Measurements from ENCODE around the gene MS4A4A. TPM values are rescaled to one million over a fixed set of nuclear protein-coding genes. Genes with fewer than 3 reads are reported as not detected.
A peak's percentile ranks its signal among the peaks of the same experiment; 100 is the strongest.

Gene MS4A4A
- total RNA-seq, 4 donors from 2014 or later: 12.3 to 64.6 (median 19.3) TPM

GRCh38 chr11:60336767-60337391 lies 56.4 kb downstream of the MS4A4A start:
- Histone ChIP-seq H3K36me3 (no peaks in the 10 kb centered on the region), H3K4me3 (no peak overlapping the region), H3K27ac (replicated peaks in 1 of 4) (no peak overlapping the region), H3K4me1 (no peaks in the 10 kb centered on the region), H3K9me3 (no peaks in the 10 kb centered on the region), H3K27me3 (no peaks in the 10 kb centered on the region)
- WGBS: 90% methylated on average over 7 of the region's 7 CpGs
- intact Hi-C loops (cut with DNase I): no loop called here
- no peak for DNase-seq (ENCODE audit: extremely low spot score)
- TF ChIP-seq CTCF (IDR thresholded peaks at IDR 0.05) (no peak), EP300 (IDR thresholded peaks at IDR 0.05) (no peak), POLR2A (IDR thresholded peaks at IDR 0.05; ENCODE audit: low read depth) (no peak), POLR2AphosphoS5 (IDR thresholded peaks at IDR 0.05) (no peak)

- Histone ChIP-seq H3K27me3 (peaks cover 0 to 9% (median 0%) of the 10 kb centered on the region in 4 donors), H3K9me3 (no peaks in the 10 kb centered on the region), H3K36me3 (no peaks in the 10 kb centered on the region), H3K4me1 (no peaks in the 10 kb centered on the region), H3K4me3 (no peak overlapping the region), H3K27ac (replicated peaks in 1 of 4) (no peak overlapping the region)
- intact Hi-C loops (cut with DNase I): no loop called here
- DNase-seq (ENCODE audit: extremely low spot score): no peak
- WGBS: 58% methylated on average over 2 of the region's 2 CpGs
- TF ChIP-seq POLR2AphosphoS5 (IDR thresholded peaks at IDR 0.05) (no peak), POLR2A (IDR thresholded peaks at IDR 0.05; ENCODE audit: low read depth) (no peak), EP300 (IDR thresholded peaks at IDR 0.05) (no peak), CTCF (IDR thresholded peaks at IDR 0.05) (no peak)
These were observed 57.6 kb downstream of the MS4A4A start for GRCh38 chr11:60338053-60338452.

GRCh38 chr11:60339356-60339755 lies 58.9 kb downstream of the MS4A4A start:
- no peak for DNase-seq (ENCODE audit: extremely low spot score)
- WGBS: 55% methylated on average over 3 of the region's 3 CpGs
- intact Hi-C loops (cut with DNase I): no loop called here
- Histone ChIP-seq H3K4me3 (no peak overlapping the region), H3K4me1 (no peaks in the 10 kb centered on the region), H3K27ac (replicated peaks in 1 of 4) (no peak overlapping the region), H3K36me3 (no peaks in the 10 kb centered on the region), H3K9me3 (no peaks in the 10 kb centered on the region), H3K27me3 (peaks cover 0 to 9% (median 0%) of the 10 kb centered on the region in 4 donors)
- TF ChIP-seq POLR2AphosphoS5 (IDR thresholded peaks at IDR 0.05) (no peak), CTCF (IDR thresholded peaks at IDR 0.05) (no peak), POLR2A (IDR thresholded peaks at IDR 0.05; ENCODE audit: low read depth) (no peak), EP300 (IDR thresholded peaks at IDR 0.05) (no peak)

- Histone ChIP-seq H3K27me3 (peaks cover 0 to 9% (median 0%) of the 10 kb centered on the region in 4 donors), H3K36me3 (no peaks in the 10 kb centered on the region), H3K4me1 (no peaks in the 10 kb centered on the region), H3K27ac (replicated peaks in 1 of 4) (no peak overlapping the region), H3K4me3 (no peak overlapping the region), H3K9me3 (no peaks in the 10 kb centered on the region)
- TF ChIP-seq CTCF (IDR thresholded peaks at IDR 0.05) (peak in 1 of 3 experiments; percentile 40), EP300 (IDR thresholded peaks at IDR 0.05) (no peak)
- no peak for DNase-seq (ENCODE audit: extremely low spot score)
- whole genome bisulfite sequencing: 72% methylated on average over 10 of the region's 10 CpGs
- intact Hi-C loops (cut with DNase I): no loop called here
These were observed 62.7 kb downstream of the MS4A4A start for GRCh38 chr11:60343094-60343704.

Data from esophagus muscularis mucosa (tissue), 4 donors.